GM18526 (cell line): ENCODE measurements around the gene PLEKHS1.

ENCODE experiments used
- POLR2A ChIP-seq: IDR thresholded peaks from 3 replicates; pipeline ENCODE4 v1.6.1; 2011; ENCODE audit not compliant: insufficient read length; ENCODE audit errors: extremely low read depth

The PLEKHS1 gene

DNA sequence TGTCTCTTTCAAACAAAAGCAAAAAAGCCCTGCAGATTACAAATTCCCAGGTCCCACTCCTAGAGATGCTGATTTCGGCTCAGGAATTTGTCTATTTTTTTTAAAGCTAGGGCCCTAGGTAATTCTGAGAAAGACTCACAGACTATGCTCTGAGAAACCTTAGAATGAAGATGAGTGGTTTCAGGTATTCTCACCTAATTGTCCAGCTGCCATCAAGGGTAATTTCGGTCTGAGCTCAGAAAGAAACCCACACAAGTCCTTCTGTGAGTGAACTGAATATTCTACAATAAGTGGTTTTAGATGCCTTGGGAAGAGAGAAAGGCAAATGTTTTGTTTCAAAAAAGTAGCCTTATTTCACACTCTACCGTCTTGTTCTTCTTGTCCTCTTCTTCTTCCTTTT, 56.7 kb downstream of the PLEKHS1 start:
- TF ChIP-seq POLR2A, result no peak

DNA sequence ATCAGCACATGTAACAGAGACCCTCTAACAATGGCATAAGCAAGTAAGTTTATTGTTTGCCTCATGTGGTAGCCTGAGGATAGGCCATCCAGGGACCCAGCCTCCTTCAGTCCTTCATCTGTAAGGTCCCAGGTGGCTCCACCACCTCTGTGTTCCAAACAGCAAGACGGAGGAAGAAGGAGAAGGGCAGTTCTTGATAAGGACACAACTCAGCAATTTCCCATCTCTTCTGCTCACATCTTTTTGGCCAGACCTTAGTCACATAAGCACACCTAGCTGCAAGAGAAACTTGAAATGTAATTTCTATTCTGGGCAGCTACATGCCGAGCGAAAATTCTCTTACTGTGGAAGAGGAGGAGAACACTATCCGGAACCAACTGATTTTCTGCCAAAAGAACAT, 68.5 kb downstream of the PLEKHS1 start:
- TF ChIP-seq POLR2A, result no peak

DNA sequence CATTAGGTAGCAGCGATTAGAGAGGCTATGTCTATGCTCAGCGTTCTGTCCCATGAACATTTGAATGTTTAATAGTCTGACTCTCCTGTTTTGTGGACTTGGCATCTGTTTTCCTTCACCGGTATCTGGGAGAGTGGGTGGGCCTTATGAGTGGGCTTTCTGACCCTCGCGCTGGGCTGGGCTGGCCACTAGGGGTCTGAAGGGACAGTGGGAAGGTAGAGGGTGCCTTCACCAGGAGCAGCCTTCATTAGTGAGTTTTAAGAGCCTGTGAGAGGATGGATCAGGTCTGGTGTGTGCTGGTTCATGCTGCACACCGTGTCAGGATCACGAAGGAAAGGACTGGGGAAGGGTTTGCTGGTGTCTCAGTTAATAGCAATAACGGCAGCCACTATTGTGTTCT, 69.0 kb downstream of the PLEKHS1 start:
- no peak for TF ChIP-seq POLR2A

DNA sequence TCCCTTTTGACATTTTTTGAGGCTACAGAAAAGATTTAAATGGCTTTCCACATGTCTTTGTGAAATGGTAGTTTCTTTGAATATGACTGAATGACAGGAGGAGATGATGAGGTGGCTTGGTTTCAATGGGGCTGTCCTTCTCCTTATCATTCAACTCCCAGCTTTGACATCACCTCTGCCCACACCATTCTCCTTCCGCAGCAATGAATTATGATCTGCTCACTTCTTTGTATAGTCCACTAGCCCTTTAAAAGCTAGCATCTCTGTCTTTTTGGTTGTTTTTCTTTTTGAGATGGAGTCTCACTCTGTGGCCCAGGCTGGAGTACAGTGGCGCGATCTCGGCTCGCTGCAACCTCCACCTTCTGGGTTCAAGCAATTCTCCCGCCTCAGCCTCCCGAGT, 70.7 kb downstream of the PLEKHS1 start:
- no peak for TF ChIP-seq POLR2A

DNA sequence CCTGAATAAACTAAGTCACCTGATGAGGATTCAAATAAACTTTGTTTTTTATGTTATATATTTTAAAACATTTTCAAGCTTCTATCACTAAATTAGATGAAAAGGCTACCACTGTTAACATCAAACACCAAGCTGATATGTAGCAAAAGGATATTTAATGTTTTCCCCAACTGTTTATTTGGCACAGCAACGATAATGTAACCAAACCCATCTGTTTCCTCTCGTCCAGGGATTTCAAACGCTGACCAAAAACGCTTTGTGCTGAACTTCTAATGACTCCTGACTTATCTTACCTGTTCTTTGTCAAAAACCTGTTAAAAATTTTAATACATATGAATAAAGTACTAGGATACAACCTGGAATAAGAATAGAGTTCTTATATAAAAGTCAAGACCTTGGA, 71.9 kb downstream of the PLEKHS1 start:
- no peak for TF ChIP-seq POLR2A

DNA sequence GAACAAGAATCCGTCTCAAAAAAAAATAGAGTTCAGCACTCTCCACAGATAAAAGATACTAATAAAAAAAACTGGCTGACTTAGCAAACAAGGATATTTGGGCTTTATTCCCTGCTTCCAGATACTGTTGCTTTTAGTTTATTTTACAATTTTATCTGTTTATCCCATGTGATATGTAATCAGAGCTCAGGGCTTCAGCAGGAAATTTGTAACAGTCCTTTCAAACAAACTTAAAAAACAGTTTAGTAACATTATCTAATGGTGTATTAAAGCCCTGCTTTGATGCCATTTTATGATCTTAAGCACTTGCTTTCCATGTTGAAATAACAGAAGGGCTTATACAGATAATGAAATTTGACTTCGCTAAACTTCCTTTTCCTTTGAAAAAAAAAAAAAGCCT, 74.3 kb downstream of the PLEKHS1 start:
- TF ChIP-seq POLR2A, result no peak
